ENCODE data around the gene RIMBP2.

The RIMBP2 gene

GRCh38 chr12:130366159-130366558 lies 349.9 kb downstream of the RIMBP2 start:
- H3K79me2 ChIP-seq (ENCODE audit: insufficient read depth, low read depth), result no peaks in the 10 kb centered on the region
- H3K27me3 ChIP-seq (ENCODE audit: insufficient read depth, low read depth), result no peaks in the 10 kb centered on the region
- TF ChIP-seq CTCF (conservative IDR thresholded peaks at IDR 0.05; ENCODE audit: low read depth, low read length), result no peak
- H3K4me1 ChIP-seq (ENCODE audit: low read depth, poor library complexity, severe bottlenecking), result no peaks in the 10 kb centered on the region
- no peaks in the 10 kb centered on the region for H3K36me3 ChIP-seq (ENCODE audit: insufficient read depth)
- no peak overlapping the region for H3K27ac ChIP-seq
- H2AFZ ChIP-seq (ENCODE audit: low read depth), result no peak overlapping the region
- H4K20me1 ChIP-seq (ENCODE audit: insufficient read depth), result no peaks in the 10 kb centered on the region
- no peak overlapping the region for H3K4me2 ChIP-seq
- H3K9ac ChIP-seq, result no peak overlapping the region
- H3K4me3 ChIP-seq (IDR thresholded peaks at IDR 0.05; ENCODE audit: insufficient read depth, low read depth, low read length), result no peak overlapping the region

GRCh38 chr12:130364578-130364977 lies 351.5 kb downstream of the RIMBP2 start:
- Histone ChIP-seq H2AFZ (ENCODE audit: low read depth) (no peak overlapping the region), H3K27ac (no peak overlapping the region), H3K36me3 (ENCODE audit: insufficient read depth) (no peaks in the 10 kb centered on the region), H3K4me3 (IDR thresholded peaks at IDR 0.05; ENCODE audit: insufficient read depth, low read depth, low read length) (no peak overlapping the region), H3K79me2 (ENCODE audit: insufficient read depth, low read depth) (no peaks in the 10 kb centered on the region), H3K4me1 (ENCODE audit: low read depth, poor library complexity, severe bottlenecking) (no peaks in the 10 kb centered on the region), H3K4me2 (no peak overlapping the region), H3K9ac (no peak overlapping the region), H3K27me3 (ENCODE audit: insufficient read depth, low read depth) (no peaks in the 10 kb centered on the region), H4K20me1 (ENCODE audit: insufficient read depth) (no peaks in the 10 kb centered on the region)
- no peak for TF ChIP-seq CTCF (conservative IDR thresholded peaks at IDR 0.05; ENCODE audit: low read depth, low read length)

- H3K27me3 ChIP-seq (ENCODE audit: insufficient read depth, low read depth), result no peaks in the 10 kb centered on the region
Observed at GRCh38 chr12:130362060-130362459, 354.0 kb downstream of the RIMBP2 start.

GRCh38 chr12:130357729-130358330 lies 358.3 kb downstream of the RIMBP2 start:
- H4K20me1 ChIP-seq (ENCODE audit: insufficient read depth), result no peaks in the 10 kb centered on the region
- H3K4me1 ChIP-seq (ENCODE audit: low read depth, poor library complexity, severe bottlenecking), result no peaks in the 10 kb centered on the region
- no peak for TF ChIP-seq CTCF (conservative IDR thresholded peaks at IDR 0.05; ENCODE audit: low read depth, low read length)
- no peak overlapping the region for H3K9ac ChIP-seq
- H3K4me3 ChIP-seq (IDR thresholded peaks at IDR 0.05; ENCODE audit: insufficient read depth, low read depth, low read length), result no peak overlapping the region
- H3K27ac ChIP-seq, result no peak overlapping the region
- H2AFZ ChIP-seq (ENCODE audit: low read depth), result no peak overlapping the region
- no peaks in the 10 kb centered on the region for H3K79me2 ChIP-seq (ENCODE audit: insufficient read depth, low read depth)
- H3K36me3 ChIP-seq (ENCODE audit: insufficient read depth), result no peaks in the 10 kb centered on the region
- no peaks in the 10 kb centered on the region for H3K27me3 ChIP-seq (ENCODE audit: insufficient read depth, low read depth)
- H3K4me2 ChIP-seq, result no peak overlapping the region

More at GRCh38 chr12:130362060-130362459, 354.0 kb downstream of the RIMBP2 start:
- H3K4me3 ChIP-seq (IDR thresholded peaks at IDR 0.05; ENCODE audit: insufficient read depth, low read depth, low read length), result no peak overlapping the region
- H3K4me2 ChIP-seq, result no peak overlapping the region
- H3K4me1 ChIP-seq (ENCODE audit: low read depth, poor library complexity, severe bottlenecking), result no peaks in the 10 kb centered on the region
- H3K79me2 ChIP-seq (ENCODE audit: insufficient read depth, low read depth), result no peaks in the 10 kb centered on the region
- no peaks in the 10 kb centered on the region for H3K36me3 ChIP-seq (ENCODE audit: insufficient read depth)
- H3K27ac ChIP-seq, result no peak overlapping the region
- no peak overlapping the region for H3K9ac ChIP-seq
- H2AFZ ChIP-seq (ENCODE audit: low read depth), result no peak overlapping the region
- no peaks in the 10 kb centered on the region for H4K20me1 ChIP-seq (ENCODE audit: insufficient read depth)
- TF ChIP-seq CTCF (conservative IDR thresholded peaks at IDR 0.05; ENCODE audit: low read depth, low read length), result no peak
